ENCODE data around the gene MYH6. TPM values are rescaled to one million over a fixed set of nuclear protein-coding genes. Genes with fewer than 3 reads are reported as not detected.

The MYH6 gene
- total and polyA plus RNA-seq, 2 donors, result 0.05 to 0.25 TPM

DNA sequence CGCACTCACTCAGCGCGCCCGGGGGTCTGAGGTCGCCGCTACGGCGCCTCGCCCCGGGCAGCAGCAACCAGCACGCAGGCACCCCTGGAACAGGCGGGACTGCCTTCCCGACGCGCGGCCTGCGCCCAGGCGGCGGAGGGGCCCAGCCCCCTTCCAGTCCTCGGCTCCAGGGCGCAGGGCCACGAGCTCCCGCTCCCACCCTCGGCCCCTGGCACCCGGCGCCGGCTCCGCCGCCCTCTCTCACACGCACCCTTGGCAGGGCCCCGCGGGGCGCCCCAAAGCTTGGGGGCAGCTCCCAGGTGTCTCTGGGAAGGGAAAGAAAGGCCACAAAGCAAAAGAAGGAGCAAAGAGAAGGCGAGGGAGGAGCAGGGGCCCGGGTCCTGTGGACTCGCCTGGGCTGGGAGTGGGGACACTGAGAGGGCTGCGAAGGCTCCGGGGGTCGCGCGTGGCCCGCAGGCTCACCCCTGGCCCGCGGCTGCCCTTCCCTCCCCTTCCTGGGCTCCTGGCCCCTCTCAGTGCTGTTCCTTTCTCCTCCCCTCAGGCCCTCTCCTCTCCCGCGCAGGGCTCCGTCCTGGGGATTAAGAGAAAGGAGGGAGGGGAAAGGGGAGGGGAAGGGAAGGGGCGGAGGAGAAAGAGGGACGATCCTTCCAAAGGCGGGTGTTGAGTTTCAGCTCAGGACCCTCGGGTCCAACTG, 42.2 kb downstream of the MYH6 start:
- Histone ChIP-seq H3K9me3 (ENCODE audit: control insufficient read depth in 2 of 2, insufficient read depth in 1 of 2, low read length in 1 of 2) (peaks cover 0 to 4% of the 10 kb centered on the region in 2 donors), H3K4me3 (ENCODE audit: low read length in 2 of 2) (peak overlapping the region in 1 of 2 donors; percentile 2), H3K36me3 (ENCODE audit: control insufficient read depth in 2 of 2, insufficient read depth in 2 of 2, low read length in 1 of 2) (no peaks in the 10 kb centered on the region), H3K4me1 (ENCODE audit: control insufficient read depth in 2 of 2, insufficient read depth in 2 of 2, low read length in 2 of 2) (no peaks in the 10 kb centered on the region), H3K27ac (ENCODE audit: low read depth in 1 of 2, low read length in 1 of 2) (peak overlapping the region; percentile 55 to 77), H3K27me3 (ENCODE audit: control insufficient read depth in 2 of 2, insufficient read depth in 1 of 2, low read length in 1 of 2) (peaks cover 41 to 81% of the 10 kb centered on the region in 2 donors)
- no peak for DNase-seq (ENCODE audit: low read depth in 6 of 9, low spot score in 9 of 9)
- 6% methylated on average over 49 of the region's 51 CpGs for WGBS

- no peak for DNase-seq (ENCODE audit: low read depth in 6 of 9, low spot score in 9 of 9)
- H3K4me3 ChIP-seq (ENCODE audit: low read length in 2 of 2), result peak within 1 kb of the TSS; percentile 5 to 22
- no peaks in the 10 kb centered on the region for H3K36me3 ChIP-seq (ENCODE audit: control insufficient read depth in 2 of 2, insufficient read depth in 2 of 2, low read length in 1 of 2)
- H3K27ac ChIP-seq (ENCODE audit: low read depth in 1 of 2, low read length in 1 of 2), result peak within 1 kb of the TSS; percentile 55 to 77
- H3K9me3 ChIP-seq (ENCODE audit: control insufficient read depth in 2 of 2, insufficient read depth in 1 of 2, low read length in 1 of 2), result peaks cover 0 to 4% of the 10 kb centered on the region in 2 donors
- 3% methylated on average over 74 of the region's 74 CpGs for WGBS
- H3K4me1 ChIP-seq (ENCODE audit: control insufficient read depth in 2 of 2, insufficient read depth in 2 of 2, low read length in 2 of 2), result no peaks in the 10 kb centered on the region
- peaks cover 41 to 76% of the 10 kb centered on the region in 2 donors for H3K27me3 ChIP-seq (ENCODE audit: control insufficient read depth in 2 of 2, insufficient read depth in 1 of 2, low read length in 1 of 2)
Measured at GRCh38 chr14:23365036-23365731, 42.9 kb downstream of the MYH6 start, which contains the start of gene EFS. EFS (minus strand) TSS chr14:23365172; CDS start chr14:23365025, 147 bp downstream.

DNA sequence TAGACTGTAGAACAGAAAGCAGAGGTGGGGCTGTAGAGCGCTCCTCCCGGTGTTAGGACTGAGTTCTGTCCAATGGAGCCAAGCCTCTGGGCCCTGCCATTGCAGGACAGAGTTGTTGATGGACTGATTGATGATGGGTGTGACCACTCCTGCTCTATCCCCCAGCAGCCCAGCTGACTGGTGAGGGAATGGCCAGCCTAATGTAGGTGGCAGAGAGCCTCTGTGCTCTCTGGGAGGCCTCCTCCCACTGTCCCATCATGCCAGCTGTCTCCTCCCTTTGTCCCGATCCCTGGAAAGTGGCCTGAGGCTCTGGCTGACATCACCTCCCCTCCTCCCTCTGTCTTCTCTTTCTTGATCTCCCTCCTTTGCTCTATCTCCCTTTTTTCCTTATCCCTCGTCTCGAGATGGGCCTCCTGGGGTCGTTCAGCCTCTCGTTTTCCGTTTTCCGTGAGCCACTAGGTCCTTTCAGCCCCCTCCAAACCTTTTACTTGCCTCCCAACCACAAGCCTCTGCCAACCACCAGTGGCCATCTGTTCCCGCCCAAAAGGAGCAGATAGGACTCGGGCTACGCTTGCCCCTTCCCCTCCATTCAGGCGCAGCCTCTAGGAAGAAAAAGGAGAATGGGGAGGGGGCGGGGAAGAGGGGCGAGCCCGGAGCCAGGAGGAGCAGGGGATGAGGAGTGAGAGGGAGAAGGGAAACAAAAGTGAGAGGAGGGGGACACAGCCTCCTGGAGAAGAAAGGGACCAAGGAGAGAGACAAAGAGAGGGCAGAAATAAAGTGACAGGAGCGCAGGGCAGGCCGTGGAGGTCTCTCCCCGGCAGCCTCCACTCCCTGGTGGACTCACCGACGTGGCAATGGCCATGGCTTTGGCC, 43.7 kb downstream of the MYH6 start:
- H3K36me3 ChIP-seq (ENCODE audit: control insufficient read depth in 2 of 2, insufficient read depth in 2 of 2, low read length in 1 of 2), result no peaks in the 10 kb centered on the region
- H3K9me3 ChIP-seq (ENCODE audit: control insufficient read depth in 2 of 2, insufficient read depth in 1 of 2, low read length in 1 of 2), result peaks cover 0 to 4% of the 10 kb centered on the region in 2 donors
- no peaks in the 10 kb centered on the region for H3K4me1 ChIP-seq (ENCODE audit: control insufficient read depth in 2 of 2, insufficient read depth in 2 of 2, low read length in 2 of 2)
- DNase-seq (ENCODE audit: low read depth in 6 of 9, low spot score in 9 of 9), result no peak
- 34% methylated on average over 21 of the region's 21 CpGs for WGBS
- H3K27me3 ChIP-seq (ENCODE audit: control insufficient read depth in 2 of 2, insufficient read depth in 1 of 2, low read length in 1 of 2), result peaks cover 41 to 76% of the 10 kb centered on the region in 2 donors
- peak overlapping the region in 1 of 2 donors; percentile 36 for H3K27ac ChIP-seq (ENCODE audit: low read depth in 1 of 2, low read length in 1 of 2)
- H3K4me3 ChIP-seq (ENCODE audit: low read length in 2 of 2), result peak overlapping the region in 1 of 2 donors; percentile 22

- Histone ChIP-seq H3K36me3 (ENCODE audit: control insufficient read depth in 2 of 2, insufficient read depth in 2 of 2, low read length in 1 of 2) (no peaks in the 10 kb centered on the region), H3K4me3 (ENCODE audit: low read length in 2 of 2) (no peak overlapping the region), H3K4me1 (ENCODE audit: control insufficient read depth in 2 of 2, insufficient read depth in 2 of 2, low read length in 2 of 2) (no peaks in the 10 kb centered on the region), H3K9me3 (ENCODE audit: control insufficient read depth in 2 of 2, insufficient read depth in 1 of 2, low read length in 1 of 2) (peaks cover 0 to 4% of the 10 kb centered on the region in 2 donors), H3K27ac (ENCODE audit: low read depth in 1 of 2, low read length in 1 of 2) (no peak overlapping the region), H3K27me3 (ENCODE audit: control insufficient read depth in 2 of 2, insufficient read depth in 1 of 2, low read length in 1 of 2) (peaks cover 38 to 66% of the 10 kb centered on the region in 2 donors)
- DNase-seq (ENCODE audit: low read depth in 6 of 9, low spot score in 9 of 9), result no peak
- WGBS, result 93% methylated on average over 3 of the region's 3 CpGs
Measured at GRCh38 chr14:23362200-23362599, 45.9 kb downstream of the MYH6 start.

- no peaks in the 10 kb centered on the region for H3K4me1 ChIP-seq (ENCODE audit: control insufficient read depth in 2 of 2, insufficient read depth in 2 of 2, low read length in 2 of 2)
- WGBS, result 87% methylated on average over 6 of the region's 6 CpGs
- H3K9me3 ChIP-seq (ENCODE audit: control insufficient read depth in 2 of 2, insufficient read depth in 1 of 2, low read length in 1 of 2), result peaks cover 0 to 3% of the 10 kb centered on the region in 2 donors
- peaks cover 35 to 65% of the 10 kb centered on the region in 2 donors for H3K27me3 ChIP-seq (ENCODE audit: control insufficient read depth in 2 of 2, insufficient read depth in 1 of 2, low read length in 1 of 2)
- no peak for DNase-seq (ENCODE audit: low read depth in 6 of 9, low spot score in 9 of 9)
- no peak overlapping the region for H3K27ac ChIP-seq (ENCODE audit: low read depth in 1 of 2, low read length in 1 of 2)
- no peaks in the 10 kb centered on the region for H3K36me3 ChIP-seq (ENCODE audit: control insufficient read depth in 2 of 2, insufficient read depth in 2 of 2, low read length in 1 of 2)
- H3K4me3 ChIP-seq (ENCODE audit: low read length in 2 of 2), result no peak overlapping the region
Measured at GRCh38 chr14:23361763-23362162, 46.3 kb downstream of the MYH6 start.

DNA sequence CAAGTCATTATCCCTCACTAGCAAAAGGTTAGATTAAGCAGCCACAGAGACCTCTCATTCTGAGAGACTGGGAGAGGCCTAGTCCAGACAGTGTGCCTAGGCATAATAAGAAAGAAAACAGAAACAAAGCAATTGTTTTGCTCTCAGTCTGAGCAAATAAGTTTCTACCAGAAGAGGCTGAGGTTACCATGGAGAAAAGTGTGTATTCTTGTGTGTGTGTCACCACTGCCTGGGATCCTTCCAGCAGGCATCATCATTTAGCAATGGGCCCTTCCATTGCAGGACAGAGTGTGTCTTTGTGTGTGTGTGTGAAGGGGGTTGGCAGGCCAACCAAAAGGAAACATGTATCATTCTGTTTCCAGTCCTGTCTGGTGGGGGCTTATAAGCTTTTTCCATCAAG, 46.8 kb downstream of the MYH6 start:
- H3K4me1 ChIP-seq (ENCODE audit: control insufficient read depth in 2 of 2, insufficient read depth in 2 of 2, low read length in 2 of 2), result no peaks in the 10 kb centered on the region
- H3K9me3 ChIP-seq (ENCODE audit: control insufficient read depth in 2 of 2, insufficient read depth in 1 of 2, low read length in 1 of 2), result no peaks in the 10 kb centered on the region
- H3K27ac ChIP-seq (ENCODE audit: low read depth in 1 of 2, low read length in 1 of 2), result no peak overlapping the region
- H3K36me3 ChIP-seq (ENCODE audit: control insufficient read depth in 2 of 2, insufficient read depth in 2 of 2, low read length in 1 of 2), result no peaks in the 10 kb centered on the region
- peaks cover 31 to 64% of the 10 kb centered on the region in 2 donors for H3K27me3 ChIP-seq (ENCODE audit: control insufficient read depth in 2 of 2, insufficient read depth in 1 of 2, low read length in 1 of 2)
- no peak overlapping the region for H3K4me3 ChIP-seq (ENCODE audit: low read length in 2 of 2)
- no peak for DNase-seq (ENCODE audit: low read depth in 6 of 9, low spot score in 9 of 9)

DNA sequence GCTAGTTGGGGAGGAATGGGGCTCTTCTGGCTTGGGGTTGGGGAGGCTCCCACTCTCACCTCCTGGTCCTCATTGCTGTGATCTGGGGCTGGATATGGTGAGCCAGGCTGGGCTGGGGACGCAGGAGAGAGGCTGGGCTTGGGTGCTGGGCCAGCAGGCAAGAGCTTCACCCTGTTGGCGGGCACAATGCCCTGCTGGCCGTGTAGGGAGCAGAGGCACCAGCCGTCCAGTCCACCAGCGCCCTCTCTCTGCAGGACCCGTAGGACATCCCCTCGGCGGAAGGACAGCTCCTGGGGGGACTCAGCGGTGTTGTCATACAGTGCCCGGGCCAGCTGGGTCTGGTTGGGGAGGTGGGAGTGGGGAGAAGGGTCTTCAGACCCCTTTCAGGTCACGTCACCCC, 47.6 kb downstream of the MYH6 start:
- H3K4me1 ChIP-seq (ENCODE audit: control insufficient read depth in 2 of 2, insufficient read depth in 2 of 2, low read length in 2 of 2), result no peaks in the 10 kb centered on the region
- H3K27ac ChIP-seq (ENCODE audit: low read depth in 1 of 2, low read length in 1 of 2), result no peak overlapping the region
- H3K36me3 ChIP-seq (ENCODE audit: control insufficient read depth in 2 of 2, insufficient read depth in 2 of 2, low read length in 1 of 2), result no peaks in the 10 kb centered on the region
- peaks cover 28 to 63% of the 10 kb centered on the region in 2 donors for H3K27me3 ChIP-seq (ENCODE audit: control insufficient read depth in 2 of 2, insufficient read depth in 1 of 2, low read length in 1 of 2)
- H3K9me3 ChIP-seq (ENCODE audit: control insufficient read depth in 2 of 2, insufficient read depth in 1 of 2, low read length in 1 of 2), result no peaks in the 10 kb centered on the region
- 88% methylated on average over 11 of the region's 11 CpGs for WGBS
- no peak overlapping the region for H3K4me3 ChIP-seq (ENCODE audit: low read length in 2 of 2)
- no peak for DNase-seq (ENCODE audit: low read depth in 6 of 9, low spot score in 9 of 9)

DNA sequence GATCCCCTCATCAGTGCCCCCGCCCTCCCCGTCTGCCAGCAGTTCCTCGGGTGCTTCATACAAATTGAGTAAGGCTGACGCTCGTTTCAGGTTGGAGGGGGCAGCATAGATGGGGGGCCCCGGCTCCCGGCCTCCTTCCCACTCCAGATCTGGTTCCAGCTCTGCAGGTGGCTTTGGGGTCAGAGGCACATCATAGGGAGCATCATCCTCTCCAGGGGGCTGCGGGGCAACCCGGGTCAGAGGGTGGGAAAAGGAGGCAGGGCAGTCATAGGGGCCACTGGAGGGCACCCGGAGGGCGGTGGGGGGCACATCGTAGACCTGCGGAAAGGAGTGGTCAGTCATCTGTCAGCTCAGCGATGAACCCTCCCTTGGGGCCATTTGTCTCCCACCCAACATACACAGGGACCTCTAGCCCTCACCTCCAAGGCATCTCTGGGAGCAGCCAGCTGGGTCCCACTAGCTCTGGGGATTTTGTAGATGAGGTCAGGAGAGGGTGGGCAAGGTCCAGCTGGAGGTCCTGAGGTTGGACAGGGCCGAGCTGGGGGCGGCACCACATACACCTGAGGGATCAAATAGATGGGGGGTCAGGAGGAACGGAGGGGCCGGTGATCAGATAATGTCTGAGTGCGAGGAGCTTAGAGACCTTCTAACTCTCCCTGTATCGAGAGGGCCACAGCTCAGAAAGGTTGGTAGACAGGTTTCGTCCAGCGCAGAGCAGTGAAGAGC, 48.2 kb downstream of the MYH6 start:
- DNase-seq (ENCODE audit: low read depth in 6 of 9, low spot score in 9 of 9), result no peak
- Histone ChIP-seq H3K27ac (ENCODE audit: low read depth in 1 of 2, low read length in 1 of 2) (no peak overlapping the region), H3K4me1 (ENCODE audit: control insufficient read depth in 2 of 2, insufficient read depth in 2 of 2, low read length in 2 of 2) (no peaks in the 10 kb centered on the region), H3K4me3 (ENCODE audit: low read length in 2 of 2) (no peak overlapping the region), H3K9me3 (ENCODE audit: control insufficient read depth in 2 of 2, insufficient read depth in 1 of 2, low read length in 1 of 2) (no peaks in the 10 kb centered on the region), H3K36me3 (ENCODE audit: control insufficient read depth in 2 of 2, insufficient read depth in 2 of 2, low read length in 1 of 2) (no peaks in the 10 kb centered on the region), H3K27me3 (ENCODE audit: control insufficient read depth in 2 of 2, insufficient read depth in 1 of 2, low read length in 1 of 2) (peaks cover 24 to 60% of the 10 kb centered on the region in 2 donors)
- WGBS, result 96% methylated on average over 22 of the region's 22 CpGs
